Keratinocyte (primary cell): ENCODE data around the gene MCM9.

ENCODE experiments used
- EZH2 ChIP-seq: IDR thresholded peaks from one replicate; pipeline ENCODE4 v1.6.1; 2012; ENCODE audit warnings: inconsistent platforms, mild to moderate bottlenecking, low read length, moderate library complexity
- TF ChIP-seq, protein P1 (sequence below), 3 experiments: IDR thresholded peaks in 1 of 3; conservative IDR thresholded peaks in 1 of 3; optimal IDR thresholded peaks in 1 of 3; 2 replicates in 2 of 3; 3 replicates in 1 of 3; pipeline versions ENCODE3 to v1.5.1; 2011; ENCODE audit warnings: low read length in 3 of 3, mild to moderate bottlenecking in 3 of 3, moderate library complexity in 2 of 3, control low read depth in 1 of 3, inconsistent platforms in 1 of 3; ENCODE audit not compliant: insufficient read depth in 2 of 3; ENCODE audit errors: extremely low read depth in 1 of 3

GRCh38 chr6:118804091-118804490 lies 130.9 kb downstream of the MCM9 start:
- TF ChIP-seq, protein P1, sequence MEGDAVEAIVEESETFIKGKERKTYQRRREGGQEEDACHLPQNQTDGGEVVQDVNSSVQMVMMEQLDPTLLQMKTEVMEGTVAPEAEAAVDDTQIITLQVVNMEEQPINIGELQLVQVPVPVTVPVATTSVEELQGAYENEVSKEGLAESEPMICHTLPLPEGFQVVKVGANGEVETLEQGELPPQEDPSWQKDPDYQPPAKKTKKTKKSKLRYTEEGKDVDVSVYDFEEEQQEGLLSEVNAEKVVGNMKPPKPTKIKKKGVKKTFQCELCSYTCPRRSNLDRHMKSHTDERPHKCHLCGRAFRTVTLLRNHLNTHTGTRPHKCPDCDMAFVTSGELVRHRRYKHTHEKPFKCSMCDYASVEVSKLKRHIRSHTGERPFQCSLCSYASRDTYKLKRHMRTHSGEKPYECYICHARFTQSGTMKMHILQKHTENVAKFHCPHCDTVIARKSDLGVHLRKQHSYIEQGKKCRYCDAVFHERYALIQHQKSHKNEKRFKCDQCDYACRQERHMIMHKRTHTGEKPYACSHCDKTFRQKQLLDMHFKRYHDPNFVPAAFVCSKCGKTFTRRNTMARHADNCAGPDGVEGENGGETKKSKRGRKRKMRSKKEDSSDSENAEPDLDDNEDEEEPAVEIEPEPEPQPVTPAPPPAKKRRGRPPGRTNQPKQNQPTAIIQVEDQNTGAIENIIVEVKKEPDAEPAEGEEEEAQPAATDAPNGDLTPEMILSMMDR (optimal IDR thresholded peaks at IDR 0.05 in 1 of 3, IDR thresholded peaks at IDR 0.05 in 1 of 3, conservative IDR thresholded peaks at IDR 0.05 in 1 of 3; ENCODE audit: extremely low read depth in 1 of 3, insufficient read depth in 2 of 3, low read length in 3 of 3), result no peak
- no peak for TF ChIP-seq EZH2
